Lung microvascular endothelial cell (primary cell): ENCODE data around the gene DIP2A. TPM values are rescaled to one million over a fixed set of nuclear protein-coding genes. Genes with fewer than 3 reads are reported as not detected.

ENCODE experiments used
- DNase-seq, 2 donors: peaks; one replicate each; pipeline versions ENCODE4 v3.0.0 to v3.0.0-alpha.2; 2010; ENCODE audit warnings: low read depth in 2 of 2
- total RNA-seq: library from RNA; depleted of rRNA; stranded (reverse); fragments of >200 nt; gene quantifications from 2 replicates; pipeline ENCODE4 v1.2.1, GENCODE V29; 2014

Gene DIP2A
- total RNA-seq, 1 donor from 2014 or later = 29.8 TPM

- DNase-seq = peak; percentile 15 to 24
Observed at GRCh38 chr21:46617267-46618051, 158.8 kb downstream of the DIP2A start.

- DNase-seq = no peak
Observed at GRCh38 chr21:46618738-46619379, 160.2 kb downstream of the DIP2A start.

Other genes starting within 250 kb of the DIP2A start
- gene LSS, start 230.1 kb upstream of the DIP2A start, total RNA-seq = 41.8 and 52.6 TPM in 2 replicates
- gene MCM3AP, start 173.3 kb upstream of the DIP2A start, total RNA-seq = 41.8 and 62.5 TPM in 2 replicates
- 4.4 and 4.6 TPM in 2 replicates for gene YBEY, start 172.5 kb upstream of the DIP2A start, total RNA-seq
- gene C21orf58, start 135.0 kb upstream of the DIP2A start, total RNA-seq = 0.79 and 2.0 TPM in 2 replicates
- gene PCNT, start 134.7 kb upstream of the DIP2A start, total RNA-seq = 10.7 and 15.1 TPM in 2 replicates
- under 0.01 and 0.22 TPM in 2 replicates for gene S100B, start 146.2 kb downstream of the DIP2A start, total RNA-seq
- 92.6 and 136 TPM in 2 replicates for gene PRMT2, start 176.8 kb downstream of the DIP2A start, total RNA-seq